Adrenal gland (tissue), 12 donors: ENCODE measurements around the gene CXADR. TPM values are rescaled to one million over a fixed set of nuclear protein-coding genes. Genes with fewer than 3 reads are reported as not detected.

Experiments
- DNase-seq, 7 donors: peaks; one replicate each; pipeline ENCODE4 v3.0.0-alpha.2; 2019 to 2020
- H3K27ac ChIP-seq, 5 donors: fragments of 200-600 bp; sonication (generic) in 4 of 5; 1 replicate in 3 of 5; 2 replicates in 2 of 5; pipeline versions ENCODE4 v1.5.1 to v1.8.0; 2016 to 2020; ENCODE audit warnings: mild to moderate bottlenecking in 1 of 5
- H3K27me3 ChIP-seq: fragments of 200-600 bp; 2 replicates; pipeline ENCODE4 v1.8.0; 2021
- H3K36me3 ChIP-seq, 2 donors: fragments of 200-600 bp; replicated peaks in 1 of 2; 1 replicate in 1 of 2; 2 replicates in 1 of 2; pipeline versions ENCODE4 v1.5.1 to v1.8.0; 2018 to 2022
- H3K4me1 ChIP-seq, 2 donors: fragments of 200-600 bp; replicated peaks in 1 of 2; 1 replicate in 1 of 2; 2 replicates in 1 of 2; pipeline versions ENCODE4 v1.5.1 to v1.8.0; 2018 to 2021
- H3K4me3 ChIP-seq, 4 donors: fragments of 200-600 bp; sonication (generic) in 3 of 4; one replicate each; pipeline ENCODE4 v1.5.1; 2016 to 2018
- H3K9me3 ChIP-seq, 3 donors: fragments of 200-600 bp; sonication (generic) in 1 of 3; replicated peaks in 1 of 3; 1 replicate in 2 of 3; 2 replicates in 1 of 3; pipeline versions ENCODE4 v1.5.1 to v1.8.0; 2016 to 2021
- POLR2A ChIP-seq, 2 donors: fragments of 450-650 bp; IDR thresholded peaks; one replicate each; pipeline ENCODE4 v1.6.1; 2017; ENCODE audit warnings: antibody characterized with exemption in 2 of 2, mild to moderate bottlenecking in 2 of 2, moderate library complexity in 1 of 2
- WGBS, 4 donors: extraction: QIAGEN DNeasy Blood & Tissue Kit in 2 of 4; methylation state at CpG; one replicate each; pipeline versions ENCODE4 v1.1.5 to v1.1.7; 2013 to 2017; 5-methylcytosine and 5-hydroxymethylcytosine counted together
- intact Hi-C, 2 donors: fragments of 100-400 bp; cut with DNase I; formaldehyde crosslinking; loops; one replicate each; pipeline versions ENCODE4 v1.14.1 to v1.15.0; 2022 to 2023
- polyA plus RNA-seq, 3 donors: library from polyadenylated mRNA; stranded (reverse); fragments of 200-250 nt in 2 of 3; fragments of 350-450 nt in 1 of 3; fragmentation: Illumina TruSeq in 1 of 3; extraction: RNeasy Lipid Tissue Mini Kit (QIAGEN cat#74804) in 1 of 3; gene quantifications; one replicate each; pipeline ENCODE4 v1.2.3, GENCODE V29; 2013 to 2014
- total RNA-seq, 9 donors: library from RNA; depleted of rRNA in 4 of 9; stranded (reverse); fragments of >200 nt in 4 of 9; fragments of 120-200 nt in 1 of 9; fragmentation: NEBNext Ultra II Directional in 1 of 9; extraction: Animal tissue kit (Norgen Biotek cat#: 25700) in 1 of 9; gene quantifications; one replicate each; pipeline versions ENCODE4 v1.1.0 to v1.2.4, GENCODE V29; 2013 to 2023
- TF ChIP-seq, protein P1 (sequence below), 6 experiments: fragments of 450-650 bp in 4 of 6; fragments of 200-600 bp in 2 of 6; sonication (generic) in 1 of 6; IDR thresholded peaks; 1 replicate in 5 of 6; 2 replicates in 1 of 6; pipeline versions ENCODE4 v1.5.1 to v1.8.0; 2016 to 2021; ENCODE audit warnings: antibody characterized with exemption in 6 of 6, mild to moderate bottlenecking in 2 of 6, moderate library complexity in 1 of 6
- donor health status: healthy with polysubstance abuse.
- donor health status: Bipolar disorder and iron deficiency.
- donor health status: DM: yes; HTN: yes; CAD: no.
- donor health status: DM: no; HTN: no; CAD: no.
- donor health status: DM: no; HTN: no; CAD: no.
- donor health status: DM: yes; HTN: yes; CAD: no.

The CXADR gene
- total and polyA plus RNA-seq, 12 donors = 1.5 to 25.2 (median 11.5) TPM

DNA sequence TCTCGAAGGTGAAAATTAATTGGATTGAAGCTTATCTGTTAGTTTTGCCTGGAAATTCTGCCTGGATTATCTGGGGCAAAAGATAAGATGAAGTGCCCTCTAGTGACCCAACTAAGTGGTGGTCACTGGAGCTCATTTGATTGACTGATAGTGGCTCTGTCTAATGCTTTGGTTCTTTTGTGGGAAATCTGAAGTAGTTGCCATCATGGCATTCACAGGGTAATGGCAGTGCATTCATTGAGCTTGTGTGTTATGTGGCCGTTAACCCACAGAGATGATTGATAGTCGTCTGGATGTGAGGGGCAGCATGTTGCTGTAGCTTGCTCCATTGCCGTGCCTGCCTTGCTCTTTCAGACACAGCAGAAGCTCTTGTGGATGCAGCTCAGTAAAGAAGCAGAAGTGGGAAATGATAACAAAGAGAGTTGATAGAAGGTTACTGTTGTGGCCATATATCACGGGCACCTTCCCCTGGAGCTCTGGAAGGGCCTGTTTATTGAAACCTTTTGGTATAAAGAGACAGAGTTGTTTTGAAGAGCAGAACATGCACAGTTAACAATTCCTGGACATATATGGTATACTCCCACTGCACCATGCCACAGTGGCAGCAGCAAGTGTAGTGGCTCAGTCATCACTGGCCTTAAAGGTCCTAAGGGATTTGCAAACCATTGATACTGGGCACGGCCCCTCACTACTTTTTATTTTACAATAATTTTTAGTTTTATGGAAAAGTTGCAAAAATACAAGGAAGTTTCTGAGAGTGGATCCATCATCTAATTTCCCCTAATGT lies 42.0 kb downstream of the CXADR start:
- no peaks in the 10 kb centered on the region for H3K4me1 ChIP-seq
- H3K36me3 ChIP-seq = no peaks in the 10 kb centered on the region
- TF ChIP-seq, protein P1, sequence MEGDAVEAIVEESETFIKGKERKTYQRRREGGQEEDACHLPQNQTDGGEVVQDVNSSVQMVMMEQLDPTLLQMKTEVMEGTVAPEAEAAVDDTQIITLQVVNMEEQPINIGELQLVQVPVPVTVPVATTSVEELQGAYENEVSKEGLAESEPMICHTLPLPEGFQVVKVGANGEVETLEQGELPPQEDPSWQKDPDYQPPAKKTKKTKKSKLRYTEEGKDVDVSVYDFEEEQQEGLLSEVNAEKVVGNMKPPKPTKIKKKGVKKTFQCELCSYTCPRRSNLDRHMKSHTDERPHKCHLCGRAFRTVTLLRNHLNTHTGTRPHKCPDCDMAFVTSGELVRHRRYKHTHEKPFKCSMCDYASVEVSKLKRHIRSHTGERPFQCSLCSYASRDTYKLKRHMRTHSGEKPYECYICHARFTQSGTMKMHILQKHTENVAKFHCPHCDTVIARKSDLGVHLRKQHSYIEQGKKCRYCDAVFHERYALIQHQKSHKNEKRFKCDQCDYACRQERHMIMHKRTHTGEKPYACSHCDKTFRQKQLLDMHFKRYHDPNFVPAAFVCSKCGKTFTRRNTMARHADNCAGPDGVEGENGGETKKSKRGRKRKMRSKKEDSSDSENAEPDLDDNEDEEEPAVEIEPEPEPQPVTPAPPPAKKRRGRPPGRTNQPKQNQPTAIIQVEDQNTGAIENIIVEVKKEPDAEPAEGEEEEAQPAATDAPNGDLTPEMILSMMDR (IDR thresholded peaks at IDR 0.05) = peak in 5 of 6 experiments; percentile 2 to 44 (median 31)
- no peak for TF ChIP-seq POLR2A (IDR thresholded peaks at IDR 0.05)
- H3K27me3 ChIP-seq = no peaks in the 10 kb centered on the region
- intact Hi-C loops = loop anchor here in 1 of 2 donors (10.0 kb wide), 1 partner anchor 170 kb away; no protein-coding TSS in a partner anchor
- DNase-seq = peak in 1 of 7 donors; percentile 8
- no peak overlapping the region for H3K27ac ChIP-seq
- H3K9me3 ChIP-seq = no peaks in the 10 kb centered on the region
- whole genome bisulfite sequencing, 4 donors = 53 to 59% (median 54%) methylated on average over 6 of the region's 6 CpGs
- no peak overlapping the region for H3K4me3 ChIP-seq

DNA sequence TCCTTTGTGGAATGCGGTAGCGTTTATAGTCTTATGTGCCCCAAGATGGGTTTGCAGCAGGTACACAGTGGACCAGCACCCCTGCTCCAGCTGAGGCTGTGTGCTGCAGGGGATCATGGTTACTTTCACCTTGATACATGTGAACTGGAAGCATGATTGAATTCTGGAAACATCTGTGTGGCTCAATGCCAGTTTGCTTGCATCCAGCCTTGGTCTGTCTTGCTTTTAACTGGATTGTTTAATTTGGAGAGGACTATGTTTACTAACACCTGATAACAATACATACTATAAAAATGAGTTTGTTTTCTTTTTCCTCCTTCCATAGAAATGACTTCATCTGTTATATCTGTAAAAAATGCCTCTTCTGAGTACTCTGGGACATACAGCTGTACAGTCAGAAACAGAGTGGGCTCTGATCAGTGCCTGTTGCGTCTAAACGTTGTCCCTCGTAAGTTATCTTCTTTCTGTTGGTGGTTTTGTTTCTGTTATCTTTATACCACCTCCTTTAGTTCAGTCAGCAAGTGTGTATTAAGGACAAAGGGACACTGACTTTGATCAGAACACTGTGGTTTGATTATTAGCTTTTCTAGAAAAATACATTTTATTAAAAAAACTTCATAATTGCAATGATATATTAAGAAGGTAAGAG lies 47.7 kb downstream of the CXADR start:
- no peak overlapping the region for H3K4me3 ChIP-seq
- no peak for DNase-seq
- no peak overlapping the region for H3K27ac ChIP-seq
- H3K9me3 ChIP-seq = no peaks in the 10 kb centered on the region
- intact Hi-C loops = no loop called here
- no peaks in the 10 kb centered on the region for H3K27me3 ChIP-seq
- TF ChIP-seq, protein P1 (IDR thresholded peaks at IDR 0.05) = no peak
- TF ChIP-seq POLR2A (IDR thresholded peaks at IDR 0.05) = no peak
- H3K4me1 ChIP-seq = no peaks in the 10 kb centered on the region
- 77 to 84% (median 81%) methylated on average over 5 of the region's 5 CpGs for WGBS, 4 donors
- no peaks in the 10 kb centered on the region for H3K36me3 ChIP-seq

DNA sequence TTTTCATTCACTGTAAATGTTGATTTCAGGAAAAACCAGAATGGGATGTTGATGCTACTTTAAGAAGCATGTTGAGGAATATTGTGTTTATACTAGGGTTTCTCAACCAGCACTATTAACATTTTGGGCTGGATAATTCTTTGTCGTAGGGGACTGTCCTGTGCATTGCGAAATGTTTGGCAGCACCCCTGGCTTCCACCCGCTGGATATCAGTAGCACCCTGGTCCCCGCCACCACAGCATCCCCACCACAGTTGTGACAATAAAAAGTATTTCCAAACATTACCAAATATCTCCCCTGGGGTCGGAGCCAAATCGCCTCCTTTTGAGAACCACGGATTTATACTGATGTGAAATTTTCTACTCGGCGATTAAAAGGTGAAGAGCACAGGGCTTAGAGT lies 57.9 kb downstream of the CXADR start:
- no peak for TF ChIP-seq POLR2A (IDR thresholded peaks at IDR 0.05)
- TF ChIP-seq, protein P1 (IDR thresholded peaks at IDR 0.05) = no peak
- WGBS, 4 donors = 77 to 92% (median 86%) methylated on average over 8 to 9 of the region's 9 CpGs
- intact Hi-C loops = no loop called here
- H3K4me1 ChIP-seq = no peaks in the 10 kb centered on the region
- DNase-seq = no peak
- H3K27me3 ChIP-seq = no peaks in the 10 kb centered on the region
- no peak overlapping the region for H3K4me3 ChIP-seq
- H3K27ac ChIP-seq = no peak overlapping the region
- no peaks in the 10 kb centered on the region for H3K9me3 ChIP-seq
- no peaks in the 10 kb centered on the region for H3K36me3 ChIP-seq

DNA sequence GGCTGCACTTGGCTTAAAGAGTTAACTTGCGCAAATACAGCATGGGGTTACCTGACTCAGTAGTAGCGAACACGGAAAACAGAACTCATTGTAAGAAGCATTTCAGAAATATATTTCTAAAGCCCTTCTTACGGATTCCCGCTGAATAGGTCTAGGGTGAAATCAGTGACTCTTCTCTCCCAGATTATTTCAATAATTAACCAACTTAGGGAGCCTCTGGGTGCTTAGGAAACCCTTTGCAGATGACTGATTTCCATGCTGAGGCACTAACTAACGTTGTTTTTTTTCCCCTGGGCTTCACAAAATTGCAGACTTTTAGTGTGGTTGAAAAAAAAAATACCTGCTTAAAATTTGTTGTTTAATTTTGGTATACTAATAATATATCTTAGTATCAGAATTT lies 59.6 kb downstream of the CXADR start:
- no peak overlapping the region for H3K27ac ChIP-seq
- intact Hi-C loops = no loop called here
- no peaks in the 10 kb centered on the region for H3K9me3 ChIP-seq
- 77 to 99% (median 91%) methylated on average over 6 of the region's 6 CpGs for WGBS, 4 donors
- no peak for TF ChIP-seq POLR2A (IDR thresholded peaks at IDR 0.05)
- TF ChIP-seq, protein P1 (IDR thresholded peaks at IDR 0.05) = no peak
- no peaks in the 10 kb centered on the region for H3K36me3 ChIP-seq
- no peaks in the 10 kb centered on the region for H3K27me3 ChIP-seq
- H3K4me1 ChIP-seq = no peaks in the 10 kb centered on the region
- DNase-seq = no peak
- H3K4me3 ChIP-seq = no peak overlapping the region
